Inferior parietal cortex (tissue), 1 donor: ENCODE results near the gene MTURN.
"Not testable (repeated sequence)": the region's sequence is repeated elsewhere in the genome, so short reads cannot be mapped to it uniquely, and the experiment has no call there.

Source experiments
- DNase-seq: peaks from one replicate; pipeline ENCODE4 v3.0.0-alpha.2; 2016; ENCODE audit errors: extremely low spot score

The MTURN gene

GRCh38 chr7:30134611-30135300, at the start of gene MTURN:
MTURN (plus strand) TSS chr7:30134986; CDS start chr7:30135137, 151 bp downstream.
- DNase-seq: peak; percentile 84

- DNase-seq: no peak
Observed at GRCh38 chr7:30086529-30086928, 48.3 kb upstream of the MTURN start.

GRCh38 chr7:30087371-30087770, 47.4 kb upstream of the MTURN start:
- DNase-seq: no peak

- DNase-seq: no peak
Observed at GRCh38 chr7:30088362-30088761, 46.4 kb upstream of the MTURN start.

- no peak for DNase-seq
Observed at GRCh38 chr7:30090111-30090510, 44.7 kb upstream of the MTURN start.

DNA sequence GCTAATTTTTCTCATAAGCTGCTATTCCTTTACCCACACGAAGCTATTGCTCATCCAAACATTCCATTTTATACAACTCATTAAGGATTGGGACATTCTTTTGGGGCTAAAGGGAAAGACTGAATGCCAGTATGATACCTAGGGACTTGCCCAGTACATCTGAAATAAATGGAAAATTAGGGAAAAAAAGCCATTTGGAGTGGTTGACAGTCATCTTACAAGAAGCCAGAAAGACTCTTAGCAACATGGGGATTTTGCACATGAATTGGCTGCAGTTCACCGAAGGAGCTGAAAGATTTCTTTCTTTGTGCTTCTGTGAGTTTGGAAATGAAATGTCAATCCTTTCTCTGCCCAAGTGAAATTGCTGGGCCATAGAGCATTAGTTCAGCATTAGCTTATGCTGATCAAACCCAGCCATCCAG, 43.3 kb upstream of the MTURN start:
- DNase-seq: peak; percentile 22

GRCh38 chr7:30091987-30092386, 42.8 kb upstream of the MTURN start:
- no peak for DNase-seq

DNA sequence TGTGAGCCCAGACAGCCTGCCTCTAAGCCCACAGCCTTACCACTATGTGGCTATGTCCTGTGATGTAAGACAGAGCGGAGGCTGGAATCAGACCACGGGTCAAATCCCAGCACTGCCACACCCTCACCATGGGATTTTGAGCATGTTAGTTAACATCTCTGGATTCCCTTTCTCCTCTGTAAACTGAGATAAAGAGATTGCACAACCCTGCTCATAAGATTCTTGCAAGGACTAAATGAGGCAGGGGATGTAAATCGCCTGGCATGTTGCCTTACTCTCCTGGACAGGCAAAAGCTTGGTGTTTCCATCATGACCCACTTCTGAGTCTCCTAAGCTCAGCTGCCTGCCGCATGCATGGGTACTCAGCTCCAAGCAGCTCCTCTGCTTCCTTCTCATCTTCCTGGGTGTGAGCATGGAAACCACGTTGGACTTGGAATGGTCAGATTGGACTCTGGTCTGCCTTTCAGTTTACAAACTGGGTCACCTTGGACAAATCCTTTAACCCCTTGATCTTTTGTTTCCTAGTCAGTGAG, 41.3 kb upstream of the MTURN start:
- no peak for DNase-seq

DNA sequence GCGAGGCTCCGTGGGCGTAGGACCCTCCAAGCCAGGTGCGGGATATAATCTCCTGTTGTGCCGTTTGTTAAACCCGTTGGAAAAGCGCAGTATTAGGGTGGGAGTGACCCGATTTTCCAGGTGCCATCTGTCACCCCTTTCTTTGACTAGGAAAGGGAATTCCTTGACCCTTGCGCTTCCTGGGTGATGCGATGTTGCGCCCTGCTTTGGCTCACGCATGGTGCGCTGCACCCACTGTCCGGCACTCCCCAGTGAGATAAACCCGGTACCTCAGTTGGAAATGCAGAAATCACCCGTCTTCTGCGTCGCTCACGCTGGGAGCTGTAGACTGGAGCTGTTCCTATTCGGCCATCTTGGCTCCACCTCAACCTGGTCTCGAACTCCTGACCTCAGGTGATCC, 36.2 kb upstream of the MTURN start:
- not testable (repeated sequence) for DNase-seq

GRCh38 chr7:30102281-30102680, 32.5 kb upstream of the MTURN start:
- no peak for DNase-seq

DNA sequence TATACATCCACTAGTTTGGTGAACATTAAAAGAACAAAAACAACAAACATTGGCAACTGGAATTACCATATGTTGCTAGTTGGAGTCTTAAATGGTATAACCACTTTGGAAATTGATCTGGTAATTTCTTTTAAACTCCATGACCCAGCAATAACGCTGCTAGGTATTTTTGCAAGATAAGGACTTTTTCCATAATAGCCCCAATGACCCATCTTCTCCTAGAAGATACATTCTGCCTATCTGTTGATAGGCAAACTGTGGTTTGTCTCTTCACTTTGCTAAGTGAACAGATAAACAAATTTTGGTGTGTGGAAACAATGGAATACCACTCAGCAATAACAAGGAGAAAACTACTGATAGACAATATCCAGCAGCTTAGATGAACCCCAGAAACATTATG, 30.6 kb upstream of the MTURN start:
- no peak for DNase-seq

DNA sequence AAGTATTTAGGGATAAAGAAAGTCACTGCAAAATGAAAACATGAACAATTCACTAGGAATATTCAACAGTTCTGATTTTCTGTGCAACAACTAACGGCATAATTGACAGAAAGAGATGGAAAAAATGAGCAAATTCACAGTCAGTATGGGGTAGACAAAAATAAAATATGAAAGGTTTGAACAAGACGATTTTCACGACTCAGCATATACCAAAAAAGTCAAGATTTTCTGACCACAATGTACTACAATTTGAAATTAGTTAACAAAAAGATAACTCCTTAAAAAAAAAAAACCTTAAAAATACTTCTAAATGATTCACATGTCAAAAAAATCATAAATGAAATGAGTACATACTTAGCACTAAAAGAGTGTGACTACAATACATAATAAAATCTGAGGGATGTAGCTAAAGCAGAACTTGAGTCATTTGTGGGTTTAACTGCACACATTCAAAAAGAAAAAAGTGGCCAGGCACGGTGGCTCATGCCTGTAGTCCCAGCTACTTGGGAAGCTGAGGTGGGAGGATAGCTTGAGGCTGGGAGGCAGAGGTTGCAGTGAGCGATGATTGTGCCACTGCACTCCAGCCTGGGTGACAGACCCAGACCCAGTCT, 22.6 kb upstream of the MTURN start:
- DNase-seq: no peak

DNA sequence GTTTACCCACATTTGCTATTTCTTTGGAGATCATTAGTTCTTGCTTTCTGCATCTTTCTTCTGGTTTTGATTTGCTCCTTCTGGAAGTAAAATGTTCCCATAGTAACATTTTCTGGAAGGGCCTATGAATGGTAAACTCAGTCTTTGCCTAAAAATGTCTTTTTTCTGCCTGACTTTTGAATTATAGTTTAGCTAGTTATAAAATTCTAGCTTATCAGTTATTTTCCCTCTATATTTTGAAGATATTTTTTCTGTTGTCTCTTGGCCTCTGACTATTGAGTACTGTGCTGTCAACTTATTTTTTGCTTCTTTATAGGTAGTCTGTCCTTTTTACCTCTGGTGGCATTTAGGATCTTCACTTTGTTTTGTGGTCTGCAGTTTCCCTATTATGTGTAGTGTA, 21.6 kb upstream of the MTURN start:
- no peak for DNase-seq

GRCh38 chr7:30114536-30115238, 20.1 kb upstream of the MTURN start:
- DNase-seq: no peak

GRCh38 chr7:30115709-30116297, 19.0 kb upstream of the MTURN start:
- DNase-seq: no peak

GRCh38 chr7:30116771-30117170, 18.0 kb upstream of the MTURN start:
- no peak for DNase-seq

DNA sequence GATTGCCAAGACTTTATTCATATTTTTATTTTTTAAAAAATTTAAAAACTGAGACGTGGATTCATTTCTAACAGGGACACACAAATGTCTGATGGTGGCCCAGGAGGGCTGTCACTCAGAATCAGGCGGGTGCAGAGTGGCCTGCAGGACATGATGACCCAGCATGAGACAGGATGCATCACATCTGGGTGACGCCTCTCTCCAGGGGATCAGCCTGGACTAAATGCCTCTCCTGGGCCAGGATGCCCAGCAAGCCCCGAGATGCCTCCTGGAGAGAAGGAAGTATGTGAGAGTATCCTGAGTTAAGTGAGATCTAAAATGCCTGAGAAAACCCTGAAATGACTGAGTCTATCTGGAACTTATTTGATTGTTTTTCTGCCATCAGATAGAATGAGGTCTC, 16.9 kb upstream of the MTURN start:
- DNase-seq: no peak

DNA sequence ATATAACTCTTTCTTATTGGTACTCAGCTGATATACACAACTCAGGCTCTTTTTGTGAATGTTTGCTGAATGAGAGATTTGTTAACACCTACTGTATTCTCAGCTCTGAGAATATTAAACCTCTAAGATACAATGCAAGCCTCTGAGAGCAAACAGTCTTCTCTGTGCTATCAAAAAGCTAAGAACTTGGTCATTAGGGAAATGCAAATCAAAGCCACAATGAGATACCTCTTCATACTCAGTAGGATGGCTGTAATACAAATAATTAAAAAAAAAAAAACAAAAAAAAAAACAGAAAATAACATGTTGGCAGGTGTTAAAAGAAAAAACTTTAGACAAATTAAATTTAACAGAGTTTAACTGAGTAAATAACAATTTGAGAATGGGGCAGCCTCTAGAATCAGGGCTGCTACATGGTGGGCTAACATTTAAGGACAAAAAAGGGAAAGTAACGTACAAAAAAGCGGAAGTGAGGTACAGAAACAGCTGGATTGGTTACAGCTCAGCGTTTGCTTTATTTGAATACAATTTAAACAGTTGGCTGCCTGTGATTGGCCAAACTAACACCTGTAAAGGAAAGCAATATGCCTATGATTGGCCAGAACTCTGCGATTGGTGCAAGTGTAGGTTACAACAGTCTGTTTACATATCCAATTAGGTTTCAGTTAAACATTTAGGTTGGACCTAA, 14.8 kb upstream of the MTURN start:
- DNase-seq: no peak

DNA sequence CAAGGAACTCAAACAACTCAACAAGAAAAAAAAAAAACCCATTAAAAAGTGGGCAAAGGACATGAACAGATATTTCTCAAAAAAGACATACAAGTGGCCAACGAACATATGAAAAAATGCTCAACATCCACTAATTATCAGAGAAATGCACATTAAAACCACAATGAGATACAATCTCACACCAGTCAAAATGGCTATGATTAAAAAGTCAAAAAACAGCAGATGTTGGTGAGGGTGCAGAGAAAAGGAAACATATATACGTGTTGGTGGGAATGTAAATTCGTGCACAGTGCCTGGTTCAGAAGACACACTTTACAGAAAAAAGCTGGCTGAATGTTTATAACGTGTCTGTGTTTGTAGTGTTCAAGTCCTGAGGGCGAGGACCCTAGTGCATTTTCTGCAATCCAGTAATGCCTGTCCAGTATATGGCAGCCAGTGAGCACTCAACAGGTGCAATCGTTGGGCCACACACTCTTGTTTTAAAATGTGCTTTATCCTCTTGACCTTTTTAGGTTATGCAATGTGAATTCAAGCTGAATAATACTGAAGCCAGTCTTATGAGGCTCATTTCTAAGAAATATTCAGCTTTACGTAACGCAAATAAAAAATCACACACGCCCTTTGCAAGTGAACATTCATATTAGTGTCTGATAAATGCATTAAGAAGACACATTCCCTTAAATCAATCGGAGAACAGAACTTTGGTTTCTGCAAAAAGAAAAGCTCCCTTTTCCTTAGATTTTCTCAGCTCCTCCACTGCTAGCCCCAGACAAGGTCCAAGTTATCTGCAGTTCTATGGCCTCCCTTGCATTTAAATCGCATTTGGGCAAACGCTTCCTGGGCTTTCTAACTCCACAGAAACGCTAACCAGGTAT, 813 bp upstream of the MTURN start:
- no peak for DNase-seq

- DNase-seq: peak; percentile 75
Observed at GRCh38 chr7:30135301-30136116, 723 bp downstream of the MTURN start.
